ENCODE measurements around the gene F11R.
"Not testable (repeated sequence)": the region's sequence is repeated elsewhere in the genome, so short reads cannot be mapped to it uniquely, and the experiment has no call there.

The F11R gene

DNA sequence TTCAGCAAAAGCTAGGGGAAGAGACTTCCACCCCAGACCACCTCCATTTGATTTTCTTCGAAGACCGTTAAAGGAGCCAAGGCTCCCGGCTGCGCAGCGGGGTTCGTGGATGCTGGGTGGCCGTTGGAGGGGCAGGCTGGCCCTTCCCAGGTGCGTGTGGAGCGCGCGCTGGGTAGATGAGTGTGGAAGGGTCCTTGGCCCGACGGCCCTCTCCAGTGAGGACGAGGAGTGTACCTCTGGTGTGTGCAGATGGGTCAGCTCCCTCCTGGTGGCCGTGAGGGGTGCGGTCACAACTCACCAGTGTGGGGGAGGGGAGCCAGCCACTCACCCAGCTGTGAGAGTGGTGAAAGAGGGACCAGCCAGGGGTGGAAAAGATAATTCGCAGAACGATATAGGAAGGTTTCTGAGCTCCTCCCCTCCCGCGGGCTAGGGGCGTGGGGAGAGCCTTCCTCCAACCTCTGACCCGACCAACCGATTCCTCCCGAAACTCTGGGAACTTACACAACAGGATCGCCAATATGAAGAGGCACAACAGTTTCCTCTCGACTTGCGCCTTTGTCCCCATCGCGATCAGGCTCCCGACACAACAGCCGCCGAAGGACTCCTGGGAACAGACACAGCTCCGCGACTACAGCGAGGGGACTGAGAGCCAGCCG, at the start of gene F11R:
F11R (minus strand) TSS at position 644 of the 656 bp plus-strand sequence; CDS start at position 565, 79 bp downstream.
- in situ Hi-C loops (cut with MboI; ENCODE audit: low sequenced_read_pairs): no loop called here

DNA sequence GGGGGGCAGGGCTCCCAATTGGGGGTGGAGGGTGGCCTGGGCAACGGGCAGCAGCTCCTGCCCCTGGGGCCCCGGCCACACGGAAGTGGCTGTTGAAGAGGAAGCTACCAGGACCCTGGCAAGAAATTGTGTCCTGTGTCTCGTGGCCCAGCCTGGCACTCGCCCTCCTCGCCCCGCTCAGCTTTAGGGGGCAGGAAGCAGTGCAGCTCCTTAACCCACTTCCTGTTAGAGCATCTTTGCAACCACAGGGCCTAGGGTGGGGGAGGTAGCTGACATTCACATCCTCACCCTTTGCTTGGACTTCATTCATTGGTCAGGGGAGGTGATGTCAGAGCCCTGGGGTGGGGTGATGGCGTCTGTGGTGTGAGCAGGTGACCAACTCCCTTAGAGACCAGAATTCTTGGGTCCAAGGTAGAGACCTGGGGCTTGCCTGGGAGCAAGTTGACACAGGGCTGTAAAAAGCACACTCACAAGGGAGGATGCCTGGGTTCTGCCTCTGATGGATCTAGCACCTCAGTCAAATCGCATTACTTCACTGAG, 48.8 kb upstream of the F11R start, which contains the start of gene ARHGAP30:
ARHGAP30 (minus strand) TSS at position 161 of the 540 bp plus-strand sequence. CDS start 267 bp downstream, outside the sequence.
- in situ Hi-C loops (cut with MboI; ENCODE audit: low sequenced_read_pairs): no loop called here

DNA sequence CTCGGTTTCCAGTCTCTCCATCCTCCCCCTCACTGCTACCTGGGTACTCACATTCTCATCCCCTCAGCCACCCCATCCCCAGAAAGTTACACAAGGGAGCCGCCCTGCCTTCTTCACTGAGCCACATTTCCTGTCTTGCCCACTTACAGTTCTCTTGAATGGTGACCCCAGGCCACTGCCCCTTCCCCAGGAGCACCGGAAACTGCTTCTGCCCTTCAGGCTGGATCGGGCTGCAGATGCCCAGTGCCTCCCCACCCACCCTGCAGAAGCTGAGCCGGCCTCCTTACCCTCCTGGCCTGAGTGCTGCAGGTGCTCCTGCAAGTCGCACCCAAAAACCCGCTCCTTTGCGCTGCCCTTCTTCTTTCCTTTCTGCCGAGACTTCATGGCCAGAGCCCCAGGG, 48.3 kb upstream of the F11R start:
- in situ Hi-C loops (cut with MboI; ENCODE audit: low sequenced_read_pairs): no loop called here

DNA sequence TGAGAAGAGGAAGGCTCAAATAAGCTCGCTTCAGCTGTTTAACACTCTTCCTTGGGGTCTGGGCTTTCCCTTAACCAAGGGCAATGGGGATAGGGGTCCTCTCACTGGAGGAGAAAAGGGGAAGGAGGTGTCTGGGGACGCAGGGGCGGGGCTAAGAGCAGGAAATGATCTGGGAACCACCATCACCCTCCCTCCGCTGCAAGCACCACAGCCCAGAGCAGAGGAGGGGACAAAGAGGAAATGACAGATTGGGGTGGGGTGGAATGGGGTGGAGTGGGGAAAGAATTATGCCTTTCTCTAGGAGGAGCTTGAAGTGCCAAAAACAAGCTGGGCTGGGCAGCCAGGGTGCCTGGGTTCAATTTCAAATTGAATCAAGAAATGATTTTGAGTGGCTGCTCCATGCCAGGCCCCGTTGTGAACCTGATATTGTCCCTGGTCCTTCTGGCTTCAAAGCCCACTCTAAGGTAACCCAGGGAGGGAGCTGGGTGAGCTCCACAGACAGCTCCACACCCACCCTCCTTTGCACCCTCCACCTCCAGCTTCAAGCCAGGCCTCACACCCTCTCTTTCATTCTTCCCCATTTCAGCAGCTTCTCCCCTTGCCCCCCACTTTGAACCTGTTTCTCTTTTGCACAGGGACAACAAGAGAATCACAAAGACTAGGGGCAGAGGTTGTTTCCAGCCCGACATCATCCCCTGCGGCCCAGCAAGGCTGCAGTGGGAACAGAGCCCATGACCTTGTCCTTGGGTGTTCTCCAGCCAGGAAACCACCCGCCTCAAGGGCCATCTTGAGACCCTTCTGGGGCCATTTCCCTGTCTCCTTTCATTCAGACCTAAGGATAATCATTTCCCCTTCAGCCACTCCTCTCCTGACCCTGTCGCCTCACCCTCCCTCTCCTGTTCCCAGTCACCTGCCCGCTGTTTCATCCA, 47.6 kb upstream of the F11R start:
- in situ Hi-C loops (cut with MboI; ENCODE audit: low sequenced_read_pairs): no loop called here

DNA sequence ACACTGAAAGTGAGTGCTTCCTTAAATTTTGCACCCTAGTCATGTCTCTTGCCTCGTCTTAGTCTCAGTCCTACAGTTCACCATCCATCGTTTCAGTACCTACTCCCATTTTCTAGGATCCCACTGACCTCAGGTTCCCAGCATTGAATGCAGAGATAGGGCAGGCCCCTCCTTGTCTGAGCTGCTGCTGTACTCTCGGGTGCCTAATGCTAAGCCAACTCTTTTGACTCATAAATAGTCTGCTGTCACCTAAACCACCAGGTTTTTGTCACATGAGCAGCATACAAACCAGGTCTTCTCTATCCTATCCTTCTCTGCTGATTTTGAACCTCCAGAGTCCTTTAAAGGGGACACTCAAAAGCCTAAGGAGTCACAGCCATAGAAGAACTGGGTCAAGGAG, 45.7 kb upstream of the F11R start:
- in situ Hi-C loops (cut with MboI; ENCODE audit: low sequenced_read_pairs): no loop called here

DNA sequence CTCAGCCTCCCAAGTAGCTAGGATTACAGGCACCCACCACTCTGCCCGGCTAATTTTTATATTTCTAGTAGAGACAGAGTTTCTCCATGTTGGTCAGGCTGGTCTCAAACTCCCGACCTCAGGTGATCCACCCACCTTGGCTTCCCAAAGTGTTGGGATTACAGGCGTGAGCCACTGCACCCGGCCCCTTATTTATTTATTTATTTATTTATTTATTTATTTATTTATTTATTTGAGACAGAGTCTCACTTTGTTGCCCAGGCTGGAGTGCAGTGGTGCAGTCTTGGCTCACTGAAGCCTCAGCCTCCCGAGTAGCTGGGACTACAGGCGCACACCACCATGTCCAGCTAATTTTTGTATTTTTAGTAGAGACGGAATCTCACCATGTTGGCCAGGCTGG, 44.7 kb upstream of the F11R start:
- in situ Hi-C loops (cut with MboI; ENCODE audit: low sequenced_read_pairs): not testable (repeated sequence)

DNA sequence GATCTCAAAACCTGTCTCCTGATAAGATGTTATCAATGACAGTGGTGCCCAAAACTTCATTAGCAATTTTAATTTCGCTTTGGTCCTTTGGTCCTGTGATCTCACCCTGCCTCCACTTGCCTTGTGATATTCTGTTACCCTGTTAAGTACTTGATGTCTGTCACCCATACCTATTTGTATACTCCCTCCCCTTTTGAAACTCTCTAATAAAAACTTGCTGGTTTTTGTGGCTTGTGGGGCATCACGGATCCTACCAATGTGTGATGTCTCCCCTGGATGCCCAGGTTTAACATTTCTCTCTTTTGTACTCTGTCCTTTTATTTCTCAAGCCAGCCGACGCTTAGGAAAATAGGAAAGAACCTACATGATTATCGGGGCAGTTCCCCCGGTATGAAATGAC, 43.0 kb upstream of the F11R start:
- in situ Hi-C loops (cut with MboI; ENCODE audit: low sequenced_read_pairs): not testable (repeated sequence)

DNA sequence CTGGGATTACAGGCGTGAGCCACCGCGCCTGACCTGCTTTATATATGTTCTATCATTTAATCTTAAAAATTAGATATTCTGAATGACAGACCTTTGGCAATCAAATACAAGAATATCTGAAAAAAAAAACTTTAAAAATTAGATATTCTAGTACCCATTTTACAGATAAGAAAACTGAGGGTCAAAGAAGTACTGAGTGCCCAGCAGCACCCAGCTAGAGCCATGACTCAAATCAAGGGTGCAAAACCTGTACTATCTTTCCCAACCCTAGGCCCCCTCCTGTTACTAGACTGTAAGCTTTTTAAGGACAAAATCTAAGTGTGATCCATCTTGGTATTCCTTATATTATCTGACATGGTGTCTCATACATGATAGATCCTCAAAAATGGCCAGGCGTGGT, 40.5 kb upstream of the F11R start:
- in situ Hi-C loops (cut with MboI; ENCODE audit: low sequenced_read_pairs): no loop called here

DNA sequence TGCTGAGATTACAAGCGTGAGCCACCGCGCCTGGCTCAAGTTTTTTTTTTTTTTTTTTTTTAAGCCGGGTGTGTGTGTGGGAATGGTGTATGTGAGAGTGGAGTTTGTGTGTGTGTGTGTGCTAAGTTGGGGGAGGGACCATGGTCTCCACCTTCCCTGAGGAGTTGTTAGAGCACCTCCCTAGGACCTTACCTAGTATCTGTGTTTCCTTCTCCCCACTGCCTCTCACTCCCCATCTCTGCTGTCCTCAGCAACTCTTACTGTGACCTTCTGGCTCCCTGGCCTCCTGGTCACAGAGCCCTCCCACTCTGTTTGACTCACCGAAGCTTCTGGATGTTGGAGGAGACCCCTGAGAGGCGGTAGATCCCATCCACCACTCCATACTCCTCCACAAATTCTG, 38.3 kb upstream of the F11R start:
- in situ Hi-C loops (cut with MboI; ENCODE audit: low sequenced_read_pairs): no loop called here

DNA sequence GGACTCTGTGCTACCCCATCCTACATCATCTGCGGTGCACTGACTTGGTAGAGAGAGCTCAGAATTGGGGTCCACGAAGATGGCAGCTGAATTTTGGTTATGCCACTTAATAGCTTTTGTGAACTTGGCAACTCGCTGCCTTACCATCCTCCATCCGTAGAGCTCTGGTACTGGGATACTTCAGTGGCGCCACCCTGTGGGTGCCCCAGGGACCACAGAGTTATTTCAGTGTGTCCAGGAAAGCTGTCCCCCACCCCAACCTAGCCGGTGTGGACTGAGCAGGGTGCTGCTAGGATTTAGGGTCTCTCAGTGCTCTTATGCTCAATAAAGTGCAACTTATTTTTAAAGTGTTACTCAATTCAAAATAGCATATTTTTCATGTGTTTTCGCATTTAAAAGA, 33.9 kb upstream of the F11R start:
- in situ Hi-C loops (cut with MboI; ENCODE audit: low sequenced_read_pairs): no loop called here

DNA sequence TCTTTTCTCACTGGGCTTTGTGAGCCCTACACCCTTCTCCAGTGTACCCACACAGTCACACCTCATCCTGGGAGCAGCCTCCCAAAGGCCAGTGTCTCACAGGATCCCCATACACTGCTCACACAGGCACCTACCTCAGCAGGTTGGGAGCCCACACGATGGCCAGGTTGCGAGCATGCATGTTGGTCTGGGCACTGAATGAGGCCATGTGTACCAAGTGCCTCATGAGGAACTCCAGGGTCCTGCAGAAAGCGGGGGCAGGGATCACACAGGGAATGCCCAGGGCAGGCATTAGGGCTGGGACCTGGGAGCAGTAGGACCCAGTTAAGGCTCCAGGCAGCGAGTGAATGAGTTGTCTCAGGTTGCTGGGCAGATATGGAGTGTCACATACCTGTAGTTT, 33.3 kb upstream of the F11R start:
- in situ Hi-C loops (cut with MboI; ENCODE audit: low sequenced_read_pairs): no loop called here

DNA sequence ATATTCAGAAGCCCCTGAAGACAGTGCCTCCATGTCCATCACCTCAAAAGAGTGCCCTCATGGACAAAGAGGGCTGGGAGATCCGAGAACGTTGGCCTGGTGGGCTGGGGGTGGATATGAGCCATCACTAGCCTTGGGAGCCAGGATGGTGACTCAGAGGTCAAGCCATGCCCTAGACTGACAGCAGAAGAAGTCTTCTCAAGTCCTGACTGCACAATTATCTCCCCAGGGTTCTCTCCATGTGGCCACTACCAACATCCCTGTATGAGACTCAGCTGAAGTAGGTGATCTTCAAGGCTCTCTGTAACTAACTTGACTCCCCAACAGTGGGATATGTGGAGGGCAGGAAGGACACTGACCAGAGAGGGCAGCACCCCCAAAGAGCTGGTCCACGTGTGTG, 31.9 kb upstream of the F11R start:
- in situ Hi-C loops (cut with MboI; ENCODE audit: low sequenced_read_pairs): no loop called here

DNA sequence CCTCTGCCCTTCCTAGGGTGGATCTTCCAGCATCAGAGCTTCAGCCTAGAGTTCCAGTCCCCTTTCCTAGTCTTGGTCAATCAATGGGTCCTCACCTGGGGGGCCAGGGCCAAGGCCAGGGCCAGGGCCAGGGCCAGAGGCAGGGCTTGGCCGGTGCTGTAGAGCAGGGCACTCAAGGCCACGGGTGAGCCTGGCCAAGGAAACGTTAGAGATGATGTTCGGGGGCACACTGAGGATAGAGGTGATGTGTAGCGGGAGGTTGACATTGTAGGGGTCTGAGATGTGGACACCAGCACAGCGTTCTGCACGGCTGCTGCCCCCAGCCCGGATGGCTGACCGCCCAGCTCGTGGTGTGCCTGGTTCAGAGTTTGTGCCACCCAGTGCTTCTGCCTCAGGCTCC, 30.3 kb upstream of the F11R start:
- in situ Hi-C loops (cut with MboI; ENCODE audit: low sequenced_read_pairs): no loop called here

DNA sequence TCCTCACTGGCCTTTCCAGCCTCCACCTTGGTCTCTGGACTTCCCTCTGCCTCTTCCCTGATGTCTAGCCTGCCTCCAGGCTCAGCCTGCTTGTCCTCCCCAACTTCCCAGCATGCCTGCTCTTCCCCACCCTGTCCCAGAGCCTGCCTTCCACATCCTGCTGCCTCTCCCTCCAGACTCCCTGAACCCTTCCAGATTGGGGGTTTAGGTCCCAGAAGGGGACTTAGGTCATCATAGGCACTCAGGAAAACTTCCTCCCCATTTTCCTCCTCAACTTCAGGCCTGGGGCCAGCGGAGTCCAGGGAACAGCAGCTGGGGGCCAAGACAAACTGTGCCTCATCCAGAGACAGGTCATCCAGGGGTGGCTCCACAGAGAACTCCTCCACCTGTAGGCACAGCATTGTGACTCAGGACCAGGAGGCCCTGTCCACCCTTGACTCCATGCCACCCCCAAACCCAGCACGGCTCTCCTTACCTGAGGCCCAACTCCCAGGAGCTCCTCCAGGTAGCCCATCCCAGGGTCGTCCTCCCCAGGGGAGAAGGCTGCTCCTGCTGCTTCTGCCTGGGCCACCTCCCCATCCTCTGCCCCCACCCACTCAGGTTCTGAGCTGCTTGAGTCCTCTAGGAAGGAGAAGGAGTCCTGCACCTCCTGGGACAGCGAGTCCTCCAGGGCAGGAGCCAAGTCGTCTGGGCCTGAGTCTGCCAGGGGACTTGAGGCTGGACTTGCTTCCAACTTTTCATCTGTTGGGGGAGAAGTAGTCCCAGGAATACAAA, 28.2 kb upstream of the F11R start:
- in situ Hi-C loops (cut with MboI; ENCODE audit: low sequenced_read_pairs): no loop called here

DNA sequence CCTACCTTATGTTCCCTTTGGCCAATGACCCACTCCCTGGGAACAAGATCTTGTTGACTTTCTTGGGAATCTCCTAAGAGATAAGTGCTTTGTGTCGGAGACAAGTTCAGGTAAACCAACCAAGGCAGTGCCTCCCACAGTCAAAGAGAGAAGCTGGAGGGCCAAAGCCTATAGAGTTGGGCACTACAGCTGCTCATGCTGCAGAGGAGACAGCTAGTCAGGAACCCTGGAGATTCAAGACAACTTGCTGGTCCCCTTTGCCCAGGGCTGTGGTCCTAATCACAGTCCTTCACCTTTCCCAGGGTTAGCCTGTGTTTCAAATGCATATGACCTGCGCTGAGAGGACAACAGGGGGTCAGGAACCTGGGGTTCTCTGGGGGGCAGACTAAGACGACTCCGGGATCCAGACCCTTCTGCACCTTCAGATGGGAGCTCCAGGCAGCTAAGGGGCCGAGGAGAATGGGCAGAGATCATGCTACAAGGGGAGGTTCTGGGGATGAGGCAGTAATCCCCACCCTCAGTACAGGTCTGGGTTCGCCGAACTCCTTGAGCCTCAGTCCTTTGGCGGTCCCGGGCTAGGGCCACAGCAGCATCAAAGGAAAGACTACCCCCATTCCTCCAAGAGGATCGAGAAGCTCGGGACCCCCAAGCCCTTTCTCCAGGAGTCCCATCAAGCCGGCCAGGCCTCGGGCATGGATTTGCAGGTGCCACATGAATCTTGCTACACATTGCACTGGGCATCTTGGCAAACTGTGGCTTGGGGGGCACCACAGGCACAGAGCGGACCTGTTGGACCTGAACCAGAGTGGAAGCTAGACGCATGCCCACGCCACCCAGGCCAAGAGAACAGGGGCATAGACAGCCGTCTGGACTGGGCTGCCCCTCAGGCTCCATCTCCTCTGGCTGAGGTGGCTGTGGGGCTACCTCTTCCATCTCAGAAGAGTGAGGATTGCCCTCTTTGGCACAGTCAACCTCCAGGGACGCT, 26.8 kb upstream of the F11R start:
- in situ Hi-C loops (cut with MboI; ENCODE audit: low sequenced_read_pairs): no loop called here

DNA sequence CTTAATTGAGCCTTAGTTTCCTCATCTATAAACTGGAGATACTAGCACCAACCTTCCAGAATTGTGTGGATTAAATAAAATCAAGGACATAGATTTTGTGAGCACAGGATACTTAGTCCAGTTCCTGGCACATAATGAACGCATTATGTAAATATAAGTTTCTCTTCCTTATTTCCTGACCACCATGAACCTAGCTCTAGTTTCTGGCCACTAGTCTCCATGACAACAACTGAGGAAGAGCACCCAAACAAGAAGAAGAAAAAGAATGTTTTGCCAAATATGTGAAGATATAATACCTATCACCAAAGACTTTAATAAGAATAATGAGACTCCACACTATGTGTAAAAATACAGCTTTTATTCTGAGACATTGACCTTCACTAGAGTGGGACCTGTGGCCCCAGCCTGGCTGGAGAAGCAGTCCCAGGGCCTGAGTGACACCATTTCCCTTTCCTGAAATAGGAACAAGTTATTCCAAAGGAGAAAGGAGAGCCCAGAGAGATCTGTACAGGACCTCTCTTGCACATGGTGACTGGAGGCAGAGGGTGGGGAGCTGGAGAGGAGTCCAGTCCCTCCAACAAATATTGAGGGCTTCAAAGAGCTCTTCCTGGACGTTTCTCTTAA, 25.8 kb upstream of the F11R start:
- in situ Hi-C loops (cut with MboI; ENCODE audit: low sequenced_read_pairs): no loop called here

DNA sequence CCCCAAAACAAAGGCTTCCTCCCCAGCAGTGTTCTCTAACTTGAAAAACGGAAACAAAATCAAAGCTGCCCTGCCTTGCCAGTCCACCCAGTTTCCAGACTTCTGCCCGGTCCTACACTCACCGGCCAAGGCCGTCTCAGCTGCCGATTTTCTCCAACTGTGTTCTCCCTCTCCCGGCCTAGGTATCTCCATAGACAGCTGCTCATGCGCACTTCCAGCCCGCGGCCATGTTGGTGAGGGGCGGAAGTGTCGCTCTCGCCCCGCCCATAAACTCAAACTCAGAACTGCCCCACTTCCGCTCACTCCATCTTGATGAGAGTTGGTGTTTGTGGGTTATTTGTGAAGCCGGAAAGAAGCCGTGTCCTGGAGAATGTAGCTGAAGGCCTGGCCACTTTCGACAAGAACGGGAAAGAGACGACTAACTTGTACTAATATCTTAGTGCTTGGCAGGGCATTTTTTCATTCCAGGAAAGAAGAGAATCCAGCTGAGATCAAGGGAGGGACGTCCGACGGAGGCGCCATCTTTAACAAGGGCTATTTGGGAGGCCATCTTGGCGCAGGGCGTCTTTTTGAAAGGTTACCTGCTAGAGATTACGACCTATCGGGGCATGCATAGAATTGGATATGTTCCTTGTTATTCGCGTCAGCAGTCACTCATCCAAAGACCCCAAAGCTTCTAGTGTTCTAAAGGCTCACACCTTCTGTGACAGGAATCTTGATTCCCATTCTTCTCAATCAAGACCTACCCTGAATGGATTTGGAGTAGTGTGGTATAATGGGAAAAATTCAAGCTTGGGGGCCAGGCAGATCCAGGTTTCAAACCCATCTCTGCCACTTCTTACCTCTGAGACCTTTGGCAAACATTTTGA, 25.0 kb upstream of the F11R start, which contains the start of gene USF1:
USF1 (minus strand) TSS at position 242 of the 869 bp plus-strand sequence. CDS start 2,702 bp downstream, outside the sequence.
- in situ Hi-C loops (cut with MboI; ENCODE audit: low sequenced_read_pairs): no loop called here
